Measurements from ENCODE around the gene GJB5. TPM values are rescaled to one million over a fixed set of nuclear protein-coding genes. Genes with fewer than 3 reads are reported as not detected.

The GJB5 gene
- total and polyA plus RNA-seq, 4 donors, result 0.23 TPM; not detected in 3

- no peaks in the 10 kb centered on the region for H3K27me3 ChIP-seq (ENCODE audit: control insufficient read depth, insufficient read depth, low read length)
- no peaks in the 10 kb centered on the region for H3K36me3 ChIP-seq (ENCODE audit: control insufficient read depth, insufficient read depth, low read length)
- H3K27ac ChIP-seq (ENCODE audit: low read depth, low read length), result no peak overlapping the region
- H3K9me3 ChIP-seq (ENCODE audit: control insufficient read depth, insufficient read depth, low read length), result no peaks in the 10 kb centered on the region
- H3K4me3 ChIP-seq (ENCODE audit: low read depth, low read length), result no peak overlapping the region
- 91% methylated on average over 6 of the region's 6 CpGs for WGBS (ENCODE audit: insufficient coverage)
- no peak for DNase-seq (ENCODE audit: low read depth in 4 of 6, low spot score in 6 of 6)
- H3K4me1 ChIP-seq (ENCODE audit: control insufficient read depth, insufficient read depth, low read length), result peaks cover 3% of the 10 kb centered on the region
Measured at GRCh38 chr1:34755961-34756360, 1.1 kb downstream of the GJB5 start.

- H3K4me1 ChIP-seq (ENCODE audit: control insufficient read depth, insufficient read depth, low read length), result peaks cover 2% of the 10 kb centered on the region
- H3K9me3 ChIP-seq (ENCODE audit: control insufficient read depth, insufficient read depth, low read length), result no peaks in the 10 kb centered on the region
- DNase-seq (ENCODE audit: low read depth in 4 of 6, low spot score in 6 of 6), result no peak
- WGBS (ENCODE audit: insufficient coverage), result 92% methylated on average over 21 of the region's 21 CpGs
- H3K27ac ChIP-seq (ENCODE audit: low read depth, low read length), result no peak overlapping the region
- peaks cover 3% of the 10 kb centered on the region for H3K36me3 ChIP-seq (ENCODE audit: control insufficient read depth, insufficient read depth, low read length)
- no peak overlapping the region for H3K4me3 ChIP-seq (ENCODE audit: low read depth, low read length)
- no peaks in the 10 kb centered on the region for H3K27me3 ChIP-seq (ENCODE audit: control insufficient read depth, insufficient read depth, low read length)
Measured at GRCh38 chr1:34757386-34757785, 2.5 kb downstream of the GJB5 start.

GRCh38 chr1:34758751-34759150 is 3.9 kb downstream of the GJB5 start:
- DNase-seq (ENCODE audit: low read depth in 4 of 6, low spot score in 6 of 6), result no peak
- Histone ChIP-seq H3K27me3 (ENCODE audit: control insufficient read depth, insufficient read depth, low read length) (no peaks in the 10 kb centered on the region), H3K4me3 (ENCODE audit: low read depth, low read length) (no peak overlapping the region), H3K36me3 (ENCODE audit: control insufficient read depth, insufficient read depth, low read length) (peaks cover 3% of the 10 kb centered on the region), H3K9me3 (ENCODE audit: control insufficient read depth, insufficient read depth, low read length) (no peaks in the 10 kb centered on the region), H3K27ac (ENCODE audit: low read depth, low read length) (no peak overlapping the region), H3K4me1 (ENCODE audit: control insufficient read depth, insufficient read depth, low read length) (peaks cover 2% of the 10 kb centered on the region)
- WGBS (ENCODE audit: insufficient coverage), result 90% methylated on average over 3 of the region's 4 CpGs

- H3K9me3 ChIP-seq (ENCODE audit: control insufficient read depth, insufficient read depth, low read length), result no peaks in the 10 kb centered on the region
- H3K4me1 ChIP-seq (ENCODE audit: control insufficient read depth, insufficient read depth, low read length), result peaks cover 2% of the 10 kb centered on the region
- WGBS (ENCODE audit: insufficient coverage), result 43% methylated on average over 7 of the region's 10 CpGs
- H3K27ac ChIP-seq (ENCODE audit: low read depth, low read length), result no peak within 1 kb of the TSS
- H3K36me3 ChIP-seq (ENCODE audit: control insufficient read depth, insufficient read depth, low read length), result peaks cover 3% of the 10 kb centered on the region
- DNase-seq (ENCODE audit: low read depth in 4 of 6, low spot score in 6 of 6), result no peak
- H3K27me3 ChIP-seq (ENCODE audit: control insufficient read depth, insufficient read depth, low read length), result no peaks in the 10 kb centered on the region
- H3K4me3 ChIP-seq (ENCODE audit: low read depth, low read length), result no peak within 1 kb of the TSS
Measured at GRCh38 chr1:34759503-34760357, 4.9 kb downstream of the GJB5 start, which contains the start of gene GJB4. GJB4 (plus strand) TSS chr1:34759740; CDS start chr1:34761255, 1,515 bp downstream.

GRCh38 chr1:34761176-34761761 is 6.4 kb downstream of the GJB5 start:
- Histone ChIP-seq H3K4me3 (ENCODE audit: low read depth, low read length) (no peak overlapping the region), H3K27me3 (ENCODE audit: control insufficient read depth, insufficient read depth, low read length) (no peaks in the 10 kb centered on the region), H3K36me3 (ENCODE audit: control insufficient read depth, insufficient read depth, low read length) (peaks cover 3% of the 10 kb centered on the region), H3K4me1 (ENCODE audit: control insufficient read depth, insufficient read depth, low read length) (no peaks in the 10 kb centered on the region), H3K27ac (ENCODE audit: low read depth, low read length) (no peak overlapping the region), H3K9me3 (ENCODE audit: control insufficient read depth, insufficient read depth, low read length) (no peaks in the 10 kb centered on the region)
- DNase-seq (ENCODE audit: low read depth in 4 of 6, low spot score in 6 of 6), result no peak
- whole genome bisulfite sequencing (ENCODE audit: insufficient coverage), result 93% methylated on average over 33 of the region's 33 CpGs

GRCh38 chr1:34761776-34762307 is 7.0 kb downstream of the GJB5 start:
- H3K36me3 ChIP-seq (ENCODE audit: control insufficient read depth, insufficient read depth, low read length), result peaks cover 3% of the 10 kb centered on the region
- 97% methylated on average over 9 of the region's 13 CpGs for WGBS (ENCODE audit: insufficient coverage)

GRCh38 chr1:34762474-34763141 is 7.8 kb downstream of the GJB5 start:
- Histone ChIP-seq H3K27me3 (ENCODE audit: control insufficient read depth, insufficient read depth, low read length) (no peaks in the 10 kb centered on the region), H3K27ac (ENCODE audit: low read depth, low read length) (no peak overlapping the region), H3K36me3 (ENCODE audit: control insufficient read depth, insufficient read depth, low read length) (peaks cover 3% of the 10 kb centered on the region), H3K4me1 (ENCODE audit: control insufficient read depth, insufficient read depth, low read length) (no peaks in the 10 kb centered on the region), H3K4me3 (ENCODE audit: low read depth, low read length) (no peak overlapping the region), H3K9me3 (ENCODE audit: control insufficient read depth, insufficient read depth, low read length) (no peaks in the 10 kb centered on the region)
- 67% methylated on average over 7 of the region's 7 CpGs for WGBS (ENCODE audit: insufficient coverage)
- no peak for DNase-seq (ENCODE audit: low read depth in 4 of 6, low spot score in 6 of 6)

More at GRCh38 chr1:34761776-34762307, 7.0 kb downstream of the GJB5 start:
- H3K27me3 ChIP-seq (ENCODE audit: control insufficient read depth, insufficient read depth, low read length), result no peaks in the 10 kb centered on the region
- DNase-seq (ENCODE audit: low read depth in 4 of 6, low spot score in 6 of 6), result no peak
- H3K4me1 ChIP-seq (ENCODE audit: control insufficient read depth, insufficient read depth, low read length), result no peaks in the 10 kb centered on the region
- H3K9me3 ChIP-seq (ENCODE audit: control insufficient read depth, insufficient read depth, low read length), result no peaks in the 10 kb centered on the region
- H3K4me3 ChIP-seq (ENCODE audit: low read depth, low read length), result no peak overlapping the region
- H3K27ac ChIP-seq (ENCODE audit: low read depth, low read length), result no peak overlapping the region

GRCh38 chr1:34763142-34763781 is 8.4 kb downstream of the GJB5 start:
- DNase-seq (ENCODE audit: low read depth in 4 of 6, low spot score in 6 of 6), result no peak
- 52% methylated on average over 6 of the region's 8 CpGs for WGBS (ENCODE audit: insufficient coverage)
- Histone ChIP-seq H3K4me1 (ENCODE audit: control insufficient read depth, insufficient read depth, low read length) (no peaks in the 10 kb centered on the region), H3K36me3 (ENCODE audit: control insufficient read depth, insufficient read depth, low read length) (peaks cover 3% of the 10 kb centered on the region), H3K27ac (ENCODE audit: low read depth, low read length) (no peak overlapping the region), H3K9me3 (ENCODE audit: control insufficient read depth, insufficient read depth, low read length) (no peaks in the 10 kb centered on the region), H3K4me3 (ENCODE audit: low read depth, low read length) (no peak overlapping the region), H3K27me3 (ENCODE audit: control insufficient read depth, insufficient read depth, low read length) (no peaks in the 10 kb centered on the region)

- no peak overlapping the region for H3K4me3 ChIP-seq (ENCODE audit: low read depth, low read length)
- H3K9me3 ChIP-seq (ENCODE audit: control insufficient read depth, insufficient read depth, low read length), result no peaks in the 10 kb centered on the region
- H3K27me3 ChIP-seq (ENCODE audit: control insufficient read depth, insufficient read depth, low read length), result no peaks in the 10 kb centered on the region
- H3K36me3 ChIP-seq (ENCODE audit: control insufficient read depth, insufficient read depth, low read length), result no peaks in the 10 kb centered on the region
- WGBS (ENCODE audit: insufficient coverage), result no CpG with 5 or more reads among the region's 3 CpGs
- H3K27ac ChIP-seq (ENCODE audit: low read depth, low read length), result no peak overlapping the region
- H3K4me1 ChIP-seq (ENCODE audit: control insufficient read depth, insufficient read depth, low read length), result no peaks in the 10 kb centered on the region
- DNase-seq (ENCODE audit: low read depth in 4 of 6, low spot score in 6 of 6), result no peak
Measured at GRCh38 chr1:34768856-34769255, 14.0 kb downstream of the GJB5 start.

Data from spinal cord (tissue), 10 donors.